ENCODE measurements around the gene APCDD1. TPM values are rescaled to one million over a fixed set of nuclear protein-coding genes. Genes with fewer than 3 reads are reported as not detected.

The APCDD1 gene
- total and polyA plus RNA-seq, 2 of the 8 experiments (the other 6 are each of a cell fraction or from before 2014, with no cell fraction given) = 2.6 to 3.6 TPM

- H3K56ac ChIP-seq (replicated peaks; ENCODE audit: insufficient read length, low read depth, low read length) = no peak overlapping the region
- no peaks in the 10 kb centered on the region for H3K79me2 ChIP-seq (ENCODE audit: control insufficient read depth in 1 of 2, insufficient read depth in 2 of 2, low read length in 2 of 2)
- no peak overlapping the region for H2BK5ac ChIP-seq (ENCODE audit: low read depth, low read length)
- no peak overlapping the region for H2AK5ac ChIP-seq (ENCODE audit: low read depth, low read length)
- H3K4me2 ChIP-seq (ENCODE audit: insufficient read depth in 1 of 2, low read depth in 2 of 2, low read length in 2 of 2) = no peak overlapping the region
- no peak for FAIRE-seq
- no peak for DNase-seq (ENCODE audit: low read depth in 1 of 2, low spot score in 2 of 2)
- no peak overlapping the region for H4K5ac ChIP-seq (ENCODE audit: insufficient read length, low read depth, low read length)
- H2BK15ac ChIP-seq (ENCODE audit: low read length) = no peak overlapping the region
- no peak overlapping the region for H4K91ac ChIP-seq (replicated peaks; ENCODE audit: insufficient read length, low read length)
- no peak overlapping the region for H3K9ac ChIP-seq (replicated peaks in 1 of 4; ENCODE audit: extremely low read depth in 1 of 4, low read depth in 3 of 4, low read length in 3 of 4)
- H2BK120ac ChIP-seq (replicated peaks; ENCODE audit: low read depth, low read length) = no peak overlapping the region
- H4K20me1 ChIP-seq (replicated peaks in 1 of 2; ENCODE audit: control insufficient read depth in 1 of 2, insufficient read depth in 2 of 2, low read length in 2 of 2) = no peaks in the 10 kb centered on the region
- H3K18ac ChIP-seq (ENCODE audit: extremely low read depth, low read length) = no peak overlapping the region
- no peak overlapping the region for H3K23ac ChIP-seq (ENCODE audit: insufficient read length)
- no peak overlapping the region for H3K4me3 ChIP-seq (ENCODE audit: extremely low read depth in 1 of 4, insufficient read depth in 2 of 4, low read depth in 3 of 4, low read length in 4 of 4)
- POLR2A ChIA-PET (ENCODE audit: partially characterized antibody) = no interaction called here
- no peak overlapping the region for H4K8ac ChIP-seq (ENCODE audit: extremely low read depth, insufficient read depth, low read length)
- no peaks in the 10 kb centered on the region for H3K9me3 ChIP-seq (ENCODE audit: insufficient read depth in 2 of 2, low read depth in 1 of 2, low read length in 1 of 2)
- H3K4ac ChIP-seq (replicated peaks; ENCODE audit: insufficient read length, low read depth, low read length) = no peak overlapping the region
- peaks cover 0 to 5% (median 3%) of the 10 kb centered on the region in 4 experiments; a peak in 3 of 7 replicates for H3K4me1 ChIP-seq (replicated peaks in 1 of 4; ENCODE audit: control insufficient read depth in 3 of 4, insufficient read depth in 4 of 4, low read length in 3 of 4)
- H3K27ac ChIP-seq (ENCODE audit: low read depth, low read length) = no peak overlapping the region
- H2AFZ ChIP-seq (ENCODE audit: low read length) = no peak overlapping the region
- no peak overlapping the region for H2BK20ac ChIP-seq (ENCODE audit: low read length)
- H3K23me2 ChIP-seq (ENCODE audit: low read depth, low read length) = no peaks in the 10 kb centered on the region
- 0 out of 2 replicates have a peak overlapping the region, but pooled peaks have one; percentile 5 for H2BK12ac ChIP-seq (ENCODE audit: low read depth, low read length)
- no peak overlapping the region for H3K14ac ChIP-seq (ENCODE audit: insufficient read length)
- 96% methylated on average over 5 of the region's 5 CpGs; no CpG with 5 or more reads in 1 of the 2 experiments for WGBS, 2 experiments (ENCODE audit: extremely low coverage in 1 of 2, insufficient coverage in 1 of 2, insufficient read length in 1 of 2, insufficient replicate concordance in 2 of 2, low coverage in 1 of 2, low lambda C conversion rate in 2 of 2, missing lambda C conversion rate in 1 of 2)
- no peaks in the 10 kb centered on the region; a peak in 1 of 7 replicates for H3K27me3 ChIP-seq (replicated peaks in 1 of 4; ENCODE audit: control insufficient read depth in 3 of 4, extremely low read depth in 1 of 4, insufficient read depth in 3 of 4, low read length in 3 of 4)
- H3K36me3 ChIP-seq (ENCODE audit: control insufficient read depth in 2 of 4, insufficient read depth in 4 of 4, low read length in 3 of 4) = no peaks in the 10 kb centered on the region
- H3K79me1 ChIP-seq (ENCODE audit: low read depth, low read length) = no peaks in the 10 kb centered on the region
- CTCF ChIA-PET (ENCODE audit: partially characterized antibody) = interaction anchor here (0.5 to 0.8 kb wide), 2 partner anchors 10 to 16 kb away, joined by 3 to 4 read pairs; no protein-coding TSS in a partner anchor
- TF ChIP-seq EGR1 (IDR thresholded peaks at IDR 0.05; ENCODE audit: borderline replicate concordance, low read depth, low read length) (no peak), CEBPB (IDR thresholded peaks at IDR 0.05; ENCODE audit: low read depth, low read length) (no peak), KDM1A (IDR thresholded peaks at IDR 0.05; ENCODE audit: borderline replicate concordance, low read length) (no peak), SP4 (IDR thresholded peaks at IDR 0.05; ENCODE audit: low read length) (no peak), HDAC6 (IDR thresholded peaks at IDR 0.05; ENCODE audit: low read depth, low read length) (no peak)
- TF ChIP-seq, protein P1, sequence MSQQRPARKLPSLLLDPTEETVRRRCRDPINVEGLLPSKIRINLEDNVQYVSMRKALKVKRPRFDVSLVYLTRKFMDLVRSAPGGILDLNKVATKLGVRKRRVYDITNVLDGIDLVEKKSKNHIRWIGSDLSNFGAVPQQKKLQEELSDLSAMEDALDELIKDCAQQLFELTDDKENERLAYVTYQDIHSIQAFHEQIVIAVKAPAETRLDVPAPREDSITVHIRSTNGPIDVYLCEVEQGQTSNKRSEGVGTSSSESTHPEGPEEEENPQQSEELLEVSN (IDR thresholded peaks at IDR 0.05) = no peak
These were observed 41.5 kb upstream of the APCDD1 start for GRCh38 chr18:10412933-10413332.

Data from H1 (cell line).